HepG2 (cell line): ENCODE data around the gene STH. TPM values are rescaled to one million over a fixed set of nuclear protein-coding genes. Genes with fewer than 3 reads are reported as not detected.
A peak's percentile ranks its signal among the peaks of the same experiment; 100 is the strongest.

Experiments used
- ATAC-seq: fragments of 200-7000 bp; cut with Tn5 transposase; 3 replicates; pipeline ENCODE4 v1.9.1; 2020; ENCODE audit warnings: mild to moderate bottlenecking, moderate library complexity
- BruUV-seq: library from RNA; stranded (reverse); fragments of 400-500 nt; replicated peaks from 2 replicates; lab custom pipeline; 2021; lab: Mats Ljungman, UMichigan
- CTCF ChIA-PET: fragments of 300-600 bp; formaldehyde crosslinking; extraction: SDS; loops from one replicate; lab custom pipeline; 2021; ENCODE audit warnings: low total read pairs, inconsistent platforms, low intra/inter-chr PET ratio; lab: Yijun Ruan, JAX
- POLR2A ChIA-PET: fragments of 350-600 bp; sonication (Branson Sonifier 250); formaldehyde crosslinking; loops from one replicate; lab custom pipeline; 2020; ENCODE audit warnings: antibody characterized with exemption, inconsistent platforms; lab: Yijun Ruan, JAX
- DNase-seq: peaks from one replicate; pipeline ENCODE4 v3.0.0-alpha.2; 2015; ENCODE audit warnings: low spot score
- FAIRE-seq: peaks from 3 replicates; lab custom pipeline; 2011; peaks lifted over from hg19 to GRCh38; lab: Jason Lieb, UNC
- H2AFZ ChIP-seq: one replicate; pipeline ENCODE4 v1.6.1; 2011; ENCODE audit warnings: low read length, inconsistent platforms
- H3K27ac ChIP-seq: fragments of 300-600 bp; 3 replicates; pipeline ENCODE4 v1.8.0; 2011; ENCODE audit warnings: mixed run types, mild to moderate bottlenecking, mixed read lengths, low read length, inconsistent platforms; ENCODE audit not compliant: insufficient read depth; ENCODE audit errors: extremely low read length
- H3K27me3 ChIP-seq, 2 experiments: fragments of 200-600 bp in 1 of 2; 2 replicates in 1 of 2; 3 replicates in 1 of 2; pipeline versions ENCODE4 v1.6.0 to v1.8.0; 2011; ENCODE audit warnings: low read length in 2 of 2, mild to moderate bottlenecking in 2 of 2, moderate library complexity in 2 of 2, inconsistent platforms in 1 of 2; ENCODE audit not compliant: insufficient read depth in 2 of 2, control insufficient read depth in 1 of 2
- H3K36me3 ChIP-seq, 2 experiments: fragments of 200-600 bp in 1 of 2; replicated peaks in 1 of 2; 2 replicates in 1 of 2; 3 replicates in 1 of 2; pipeline versions ENCODE4 v1.5.1 to v1.8.0; 2011; ENCODE audit warnings: low read length in 2 of 2, inconsistent platforms in 1 of 2; ENCODE audit not compliant: insufficient read depth in 2 of 2, control insufficient read depth in 1 of 2
- H3K4me1 ChIP-seq: 2 replicates; pipeline ENCODE4 v1.5.1; 2012; ENCODE audit warnings: low read length, inconsistent platforms; ENCODE audit not compliant: insufficient read depth
- H3K4me2 ChIP-seq: 2 replicates; pipeline ENCODE4 v1.6.0; 2011; ENCODE audit warnings: low read depth, low read length, inconsistent platforms
- H3K4me3 ChIP-seq, 3 experiments: fragments of 200-600 bp in 1 of 3; sonication (generic), shearing (Covaris generic) in 1 of 3; replicated peaks in 1 of 3; 2 replicates each; pipeline ENCODE4 v1.5.1; 2011 to 2016; ENCODE audit warnings: low read length in 3 of 3, inconsistent platforms in 2 of 3, low read depth in 2 of 3, mild to moderate bottlenecking in 2 of 3, control low read depth in 1 of 3, mixed read lengths in 1 of 3; ENCODE audit not compliant: insufficient read depth in 1 of 3
- H3K79me2 ChIP-seq: one replicate; pipeline ENCODE4 v1.6.1; 2011; ENCODE audit warnings: low read length, inconsistent platforms; ENCODE audit not compliant: insufficient read depth
- H3K9ac ChIP-seq: 2 replicates; pipeline ENCODE4 v1.6.0; 2011; ENCODE audit warnings: mild to moderate bottlenecking, low read depth, low read length, inconsistent platforms; ENCODE audit not compliant: insufficient read depth
- H3K9me3 ChIP-seq: 2 replicates; pipeline ENCODE4 v1.5.1; 2012; ENCODE audit warnings: mild to moderate bottlenecking, low read length
- H4K20me1 ChIP-seq: 2 replicates; pipeline ENCODE4 v1.6.0; 2011; ENCODE audit warnings: inconsistent platforms, mild to moderate bottlenecking, low read length, moderate library complexity; ENCODE audit not compliant: insufficient read depth
- CTCF ChIP-seq: sonication (generic); formaldehyde crosslinking; IDR thresholded peaks from 2 replicates; pipeline ENCODE4 v1.5.0; 2020; ENCODE audit warnings: mild to moderate bottlenecking, missing genetic modification reagents, moderate library complexity
- NR2F2 ChIP-seq: IDR thresholded peaks from 2 replicates; pipeline ENCODE4 v1.6.1; 2012; ENCODE audit warnings: low read depth, inconsistent platforms, borderline replicate concordance
- NRL ChIP-seq: sonication (generic); formaldehyde crosslinking; IDR thresholded peaks from 2 replicates; pipeline ENCODE4 v1.5.0; 2020; ENCODE audit warnings: missing genetic modification reagents, mild to moderate bottlenecking, moderate library complexity, borderline replicate concordance
- RFXAP ChIP-seq: sonication (generic); formaldehyde crosslinking; IDR thresholded peaks from 2 replicates; pipeline ENCODE4 v1.4.0; 2020; ENCODE audit warnings: missing genetic modification reagents, borderline replicate concordance
- SMARCE1 ChIP-seq: fragments of 450-650 bp; IDR thresholded peaks from 2 replicates; pipeline ENCODE4 v1.6.1; 2017; ENCODE audit warnings: borderline replicate concordance
- XRCC5 ChIP-seq: fragments of 200-400 bp; formaldehyde crosslinking; optimal IDR thresholded peaks from 2 replicates; pipeline ENCODE3; 2017; ENCODE audit warnings: mild to moderate bottlenecking, low read length
- ZNF160 ChIP-seq: sonication (generic); formaldehyde crosslinking; IDR thresholded peaks from 2 replicates; pipeline ENCODE4 v1.8.0; 2022; ENCODE audit warnings: mild to moderate bottlenecking, inconsistent platforms, missing genetic modification reagents
- ZNF263 ChIP-seq: sonication (generic); formaldehyde crosslinking; IDR thresholded peaks from 2 replicates; pipeline ENCODE4 v1.4.0; 2020; ENCODE audit warnings: missing genetic modification reagents
- ZNF687 ChIP-seq: sonication (generic); formaldehyde crosslinking; IDR thresholded peaks from 2 replicates; pipeline ENCODE4 v1.5.1; 2020; ENCODE audit warnings: mild to moderate bottlenecking, missing genetic modification reagents, moderate library complexity
- ZNF768 ChIP-seq: sonication (generic); formaldehyde crosslinking; IDR thresholded peaks from 2 replicates; pipeline ENCODE4 v1.4.0; 2020; ENCODE audit warnings: missing genetic modification reagents
- WGBS: methylation state at CpG from one replicate; pipeline ENCODE4 v1.1.6; 2017; ENCODE audit warnings: low lambda C conversion rate; 5-methylcytosine and 5-hydroxymethylcytosine counted together
- in situ Hi-C: cut with HindIII; loops from 2 replicates; pipeline ENCODE4 v1.10.0; 2017; ENCODE audit warnings: low pct_unique_long_range_greater_than_20kb; ENCODE audit not compliant: extremely low pct_ligation_motif_present
- intact Hi-C: fragments of 100-400 bp; cut with micrococcal nuclease; formaldehyde crosslinking; loops from one replicate; pipeline ENCODE4 v1.10.0; 2022; ENCODE audit not compliant: unreplicated experiment
- polyA plus RNA-seq, 8 experiments: library from polyadenylated mRNA; depleted of rRNA in 3 of 8; stranded (reverse) in 7 of 8; unstranded in 1 of 8; fragments of >200 nt; fragmentation: Illumina TruSeq in 4 of 8; extraction: Trizol in 4 of 8; gene quantifications; 2 replicates each; pipeline versions ENCODE4 v1.2.1 to v1.2.3, GENCODE V29; 2011 to 2016; ENCODE audit warnings: low read depth in 4 of 8, missing spikeins in 1 of 8, mixed read lengths in 1 of 8; ENCODE audit not compliant: insufficient read depth in 1 of 8
- total RNA-seq, 5 experiments: library from RNA; depleted of rRNA; stranded (reverse); fragments of >200 nt; fragmentation: Illumina TruSeq; extraction: Trizol; gene quantifications; 2 replicates each; pipeline ENCODE4 v1.2.3, GENCODE V29; 2016; ENCODE audit warnings: low read depth in 1 of 5

The STH gene
- total and polyA plus RNA-seq, 2 of the 13 experiments (the other 11 are each of a cell fraction or from before 2014, with no cell fraction given) = not detected

GRCh38 chr17:45970659-45971058 is 28.4 kb upstream of the STH start:
- ChIA-PET POLR2A (no interaction called here), CTCF (no interaction called here)
- FAIRE-seq (no peak), ATAC-seq (no peak), DNase-seq (no peak)
- Histone ChIP-seq H3K4me1 (no peaks in the 10 kb centered on the region), H3K4me2 (no peak overlapping the region), H3K4me3 (no peak overlapping the region), H3K9me3 (no peaks in the 10 kb centered on the region), H3K79me2 (no peaks in the 10 kb centered on the region), H2AFZ (no peak overlapping the region), H3K27ac (no peak overlapping the region), H3K27me3 (no peaks in the 10 kb centered on the region; a peak in 1 of 5 replicates), H4K20me1 (no peaks in the 10 kb centered on the region; the same call in 1 of the 2 replicates), H3K36me3 (no peaks in the 10 kb centered on the region), H3K9ac (no peak overlapping the region)
- in situ Hi-C loops = no loop called here
- TF ChIP-seq SMARCE1 = no peak
- peak; percentile 59; the same call in 1 of the 2 replicates for TF ChIP-seq ZNF263
- WGBS = 93% methylated on average over 2 of the region's 3 CpGs
- intact Hi-C loops = no loop called here
- BruUV-seq = no TSS peak

GRCh38 chr17:45971698-45972141 is 27.3 kb upstream of the STH start:
- WGBS = 47% methylated on average over 7 of the region's 14 CpGs
- Histone ChIP-seq H3K4me1 (no peaks in the 10 kb centered on the region), H2AFZ (no peak overlapping the region), H3K4me2 (no peak overlapping the region), H3K27ac (no peak overlapping the region), H3K9ac (no peak overlapping the region), H3K27me3 (no peaks in the 10 kb centered on the region; a peak in 1 of 5 replicates), H3K9me3 (no peaks in the 10 kb centered on the region), H3K79me2 (no peaks in the 10 kb centered on the region), H3K36me3 (no peaks in the 10 kb centered on the region), H3K4me3 (no peak overlapping the region), H4K20me1 (no peaks in the 10 kb centered on the region; the same call in 1 of the 2 replicates)
- in situ Hi-C loops = no loop called here
- DNase-seq = no peak
- peak; percentile 61 for ATAC-seq
- no peak for FAIRE-seq
- TF ChIP-seq NR2F2 (no peak), ZNF687 (peak; percentile 26), XRCC5 (peak; percentile 21), ZNF160 (CRISPR knock-in tag) (no peak), RFXAP (CRISPR knock-in tag) (no peak), ZNF768 (CRISPR knock-in tag) (peak; percentile 10; the same call in 1 of the 2 replicates), NRL (CRISPR knock-in tag) (0 out of 2 replicates have a peak, but pooled peaks have one; percentile 37), CTCF (CRISPR knock-in tag) (peak; percentile 38; the same call in 1 of the 2 replicates)
- ChIA-PET CTCF (no interaction called here), POLR2A (no interaction called here)
- intact Hi-C loops = no loop called here
- BruUV-seq = no TSS peak
